DND-41 (cell line): ENCODE data around the gene TUBB.

ENCODE experiments used
- CTCF ChIP-seq: IDR thresholded peaks from 2 replicates; pipeline ENCODE4 v1.5.1; 2012; ENCODE audit warnings: borderline replicate concordance, low read length, moderate library complexity, mild to moderate bottlenecking; ENCODE audit not compliant: poor library complexity, severe bottlenecking; ENCODE audit errors: extremely low read depth
- EZH2 ChIP-seq: IDR thresholded peaks from 3 replicates; pipeline ENCODE4 v1.6.1; 2012; ENCODE audit warnings: borderline replicate concordance, low read depth, mild to moderate bottlenecking, moderate library complexity, low read length, inconsistent platforms; ENCODE audit not compliant: severe bottlenecking

DNA sequence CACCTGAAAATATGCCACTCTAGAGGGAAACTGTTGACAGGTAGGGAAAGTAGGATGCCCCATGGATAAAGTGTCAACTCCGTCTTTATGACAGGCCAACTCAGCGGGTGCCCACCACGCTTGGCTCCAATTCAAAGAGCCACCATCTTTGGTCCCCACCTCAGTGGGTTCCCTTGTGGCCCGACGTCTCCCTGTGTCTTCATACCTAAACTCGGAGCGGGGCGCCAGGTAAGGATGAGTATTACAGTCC lies 3.3 kb upstream of the TUBB start:
- TF ChIP-seq CTCF = no peak
- TF ChIP-seq EZH2 = no peak
